Activated CD8-positive, alpha-beta memory T cell treated with anti-CD3 and anti-CD28 coated beads for 4 hours (primary cell): ENCODE results near the gene SYTL2.

Experiments
- DNase-seq, 2 donors: peaks; one replicate each; pipeline ENCODE4 v3.0.0-alpha.2; 2020; ENCODE audit warnings: low read depth in 2 of 2

Gene SYTL2

DNA sequence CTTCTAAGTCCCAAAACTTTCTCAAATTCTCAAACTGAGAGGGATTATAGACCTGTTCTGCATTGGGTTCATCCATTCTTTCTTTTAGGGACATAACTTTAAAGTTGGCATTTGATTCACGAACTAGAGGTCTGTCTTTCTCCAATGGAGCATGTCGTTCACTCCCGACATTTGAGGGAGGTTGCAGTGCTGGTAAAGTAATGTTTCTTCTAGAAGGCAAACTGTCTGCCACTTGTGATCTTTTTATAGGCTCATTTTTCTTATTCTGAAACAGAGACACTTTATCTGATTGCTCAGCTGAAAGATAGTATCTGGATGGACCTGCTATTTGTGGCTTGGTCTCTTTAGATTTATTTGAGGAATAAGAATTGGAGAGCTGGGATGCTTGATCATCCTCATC is 84.6 kb downstream of the SYTL2 start:
- no peak for DNase-seq

DNA sequence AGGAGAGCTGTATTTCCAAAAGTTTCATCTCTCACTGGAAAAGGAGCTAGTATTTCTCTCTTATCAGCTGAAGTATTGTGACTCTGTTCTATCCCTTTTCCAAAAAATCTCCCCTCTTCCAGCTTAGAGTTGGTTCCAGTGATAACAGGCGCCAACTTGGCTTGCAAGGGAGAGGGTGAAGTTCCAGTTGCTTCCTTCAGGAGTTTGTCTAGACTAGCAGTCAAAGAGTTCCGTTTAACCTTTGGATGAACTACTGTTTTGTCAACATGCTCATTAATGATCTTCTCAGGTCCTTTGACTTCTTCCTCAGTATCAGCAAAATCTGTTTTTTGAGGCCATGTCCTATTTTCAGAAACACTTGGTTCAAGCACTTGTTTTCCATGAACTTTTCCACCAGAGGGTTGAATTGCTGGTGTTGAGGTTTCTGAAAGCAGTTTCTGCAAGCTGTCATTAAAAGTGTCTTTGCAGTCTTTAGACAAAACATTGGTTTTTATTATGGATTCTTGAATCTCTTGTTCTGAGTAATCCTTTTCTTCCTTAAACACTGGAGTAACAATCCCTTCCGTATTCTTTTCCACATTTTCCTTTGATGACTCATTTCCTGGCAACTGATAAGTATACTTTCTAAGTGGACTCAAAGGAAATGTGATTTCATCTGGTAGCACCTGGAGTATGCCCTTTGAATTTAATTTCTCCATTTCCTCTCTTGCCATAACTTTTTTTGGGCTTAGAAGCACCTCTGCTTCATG is 85.3 kb downstream of the SYTL2 start:
- DNase-seq, result no peak

DNA sequence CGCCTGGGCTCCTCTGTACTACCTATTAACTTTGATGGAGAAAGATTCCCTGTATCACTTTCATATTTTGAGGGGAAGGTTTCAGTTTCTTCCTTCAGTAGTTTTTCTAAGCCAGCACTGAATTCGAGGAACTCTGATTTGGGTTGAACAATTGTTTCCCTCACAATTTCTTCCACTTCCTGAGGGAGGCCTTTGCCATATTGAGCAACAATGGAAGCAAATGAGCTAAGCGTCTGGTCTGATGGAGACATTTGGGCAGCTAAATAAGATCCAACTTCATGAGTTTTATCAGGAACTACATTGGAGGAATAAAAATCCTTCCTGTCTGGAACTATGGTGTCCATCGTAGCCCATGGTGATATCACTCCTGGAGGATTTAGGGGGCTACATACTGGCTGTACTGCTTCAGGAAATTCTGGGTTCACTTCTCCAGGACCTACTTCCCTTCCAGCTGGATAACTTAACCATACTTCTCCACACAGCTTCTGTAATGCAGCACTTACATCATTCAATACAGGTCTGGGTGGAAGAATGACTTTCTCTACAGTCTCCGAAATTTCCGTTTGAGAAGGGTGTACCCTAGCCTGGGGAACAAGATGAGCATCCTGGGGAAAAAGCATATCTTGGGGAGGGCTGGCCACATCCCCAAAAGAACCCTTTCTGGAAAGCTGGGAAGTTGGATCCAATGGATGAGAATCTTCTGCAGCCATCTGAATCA is 86.0 kb downstream of the SYTL2 start:
- DNase-seq, result no peak

DNA sequence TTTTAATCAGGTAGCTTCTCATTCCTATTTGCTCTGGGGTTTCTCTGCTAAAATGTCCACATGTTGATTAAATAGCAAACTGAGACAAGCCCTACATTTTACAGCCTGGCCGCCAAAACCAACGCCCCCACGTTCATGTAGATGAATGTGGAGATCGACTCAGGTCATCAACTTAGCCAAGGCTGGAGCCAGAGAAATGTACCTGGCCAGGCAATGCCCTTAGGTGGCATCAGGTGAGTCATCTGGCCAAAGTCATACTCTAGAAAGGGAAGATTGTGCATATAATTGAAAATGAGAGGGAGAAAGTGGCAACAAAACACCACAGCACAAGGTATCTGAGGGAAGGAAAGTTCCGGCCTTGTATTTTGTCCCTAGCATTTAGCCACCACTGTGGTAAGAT is 87.9 kb downstream of the SYTL2 start:
- DNase-seq, result no peak

DNA sequence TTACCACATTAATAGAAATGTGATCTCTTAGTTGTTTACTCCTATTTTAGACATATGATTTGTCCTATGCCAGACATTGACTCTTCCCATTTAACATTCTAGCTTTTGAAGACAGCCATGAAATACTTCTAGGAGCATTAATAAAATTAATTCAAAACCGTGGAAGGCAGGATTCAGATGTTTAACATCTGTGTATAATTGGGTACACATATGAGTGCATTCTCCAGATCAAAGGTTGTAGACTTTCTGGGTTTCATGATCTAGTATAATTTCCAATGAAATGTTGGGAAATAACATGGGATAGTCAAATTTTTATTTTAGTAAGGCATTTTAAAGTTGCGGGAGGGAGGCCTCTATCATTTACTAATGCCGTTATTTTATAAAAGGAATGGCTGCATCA is 89.8 kb downstream of the SYTL2 start:
- DNase-seq, result no peak

DNA sequence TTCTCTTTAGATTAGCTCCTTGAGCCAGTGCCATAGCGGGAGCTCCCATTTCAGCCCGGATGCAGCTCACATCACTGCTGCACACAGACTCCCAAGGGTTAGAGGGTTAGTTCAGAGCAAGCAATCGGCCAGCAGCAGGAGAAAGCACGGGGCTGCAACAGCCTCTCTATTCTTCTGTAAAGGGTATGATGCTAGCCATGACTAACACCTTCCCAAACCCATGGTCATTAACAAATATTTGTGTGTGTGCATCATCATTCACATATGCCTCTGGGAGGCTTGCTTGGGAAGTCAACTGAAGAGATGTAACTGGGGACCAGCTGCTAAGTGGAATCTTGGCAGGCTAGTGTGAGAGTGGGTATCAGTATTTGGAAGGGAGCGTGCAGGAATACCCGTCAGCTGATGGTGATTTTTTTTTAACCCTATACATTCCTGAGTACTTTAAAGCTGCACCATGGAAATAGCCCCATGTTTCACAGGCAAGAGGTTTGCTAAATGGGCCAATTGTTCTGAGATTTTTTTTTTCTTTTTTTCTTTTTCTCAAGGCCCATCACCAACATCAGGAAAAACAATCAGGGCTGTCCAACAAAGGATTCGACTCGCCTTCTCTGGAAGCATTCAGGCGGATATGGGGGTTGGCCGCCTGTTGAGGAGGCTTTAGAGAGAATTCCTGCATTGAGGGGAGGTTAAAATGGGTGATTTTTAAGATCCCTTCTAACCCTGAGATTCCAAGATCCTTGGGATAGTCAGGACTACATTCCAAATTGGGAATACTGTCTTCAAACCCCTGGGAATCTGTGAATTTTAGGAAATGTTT is 91.7 kb downstream of the SYTL2 start:
- no peak for DNase-seq

DNA sequence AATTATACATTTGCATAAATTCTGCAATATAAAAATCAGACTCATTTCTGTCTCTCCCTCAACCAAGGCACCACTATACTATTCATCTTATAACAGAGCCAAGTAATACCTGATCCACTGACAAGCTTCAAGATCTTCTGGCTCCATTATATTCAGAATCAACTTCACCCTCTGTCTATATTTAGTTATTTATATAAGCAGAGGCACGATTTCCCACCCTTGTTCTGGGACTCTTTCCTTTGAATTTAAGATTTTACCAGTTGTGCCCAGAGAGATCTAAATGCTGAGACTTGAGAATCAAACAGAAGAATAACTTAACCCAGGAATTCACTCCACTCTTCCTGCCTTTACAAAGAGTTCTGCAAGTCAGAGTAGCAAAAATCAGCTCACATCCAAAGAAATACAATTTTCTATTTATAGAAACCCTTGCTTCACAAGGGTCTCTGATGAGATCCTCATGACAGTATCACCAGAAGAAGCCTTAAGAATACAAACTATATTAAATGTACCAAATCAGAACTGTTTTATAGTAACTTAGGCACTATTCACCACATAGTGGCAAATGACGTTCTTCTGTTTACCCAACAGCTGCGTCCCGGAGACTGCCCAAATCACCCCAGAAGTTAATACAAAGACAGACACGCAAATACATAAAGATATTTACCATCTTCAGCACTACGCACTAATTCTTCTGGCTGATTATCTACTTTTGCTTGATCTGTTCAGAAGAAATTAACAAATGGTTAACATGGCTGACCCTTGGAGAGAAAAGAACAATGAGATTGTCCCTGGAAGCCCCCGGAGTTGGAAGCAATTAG is 92.6 kb downstream of the SYTL2 start:
- no peak for DNase-seq

DNA sequence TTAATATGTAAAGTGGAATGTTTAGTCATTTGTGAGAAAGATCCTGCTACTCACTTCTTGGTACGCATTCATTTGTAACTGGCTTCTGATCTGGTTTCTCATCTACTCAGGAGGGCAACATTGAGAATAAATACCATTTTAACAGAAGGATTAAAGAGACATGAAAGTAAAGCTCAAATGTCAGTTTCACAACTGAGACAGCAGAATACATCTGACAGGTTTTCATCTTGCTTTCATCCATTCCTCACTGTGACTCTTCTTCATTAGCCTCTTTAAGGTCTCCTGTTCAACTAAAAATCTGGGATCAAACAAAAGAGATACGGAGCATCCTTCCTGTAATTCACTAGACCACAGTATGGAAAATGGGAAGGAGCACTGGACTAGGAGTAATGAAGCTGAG is 93.5 kb downstream of the SYTL2 start:
- DNase-seq, result no peak

DNA sequence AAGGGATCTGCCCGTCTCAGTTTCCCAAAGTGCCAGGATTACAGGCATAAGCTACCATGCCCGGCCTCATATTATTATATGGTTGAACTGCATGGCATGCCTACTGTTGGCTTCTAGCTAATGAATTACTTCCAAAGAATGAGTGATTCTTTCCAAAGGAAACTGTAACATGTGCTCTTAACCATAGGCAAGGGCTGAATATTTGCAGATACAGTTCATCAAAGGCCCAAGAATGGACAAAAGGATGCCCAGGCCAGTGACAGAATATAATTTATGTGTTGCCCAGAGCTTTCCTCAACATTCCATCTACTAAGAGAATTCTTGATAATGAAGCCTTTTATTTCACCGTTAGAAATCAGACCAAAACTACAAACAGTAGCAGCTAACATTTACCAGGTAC is 98.0 kb downstream of the SYTL2 start:
- DNase-seq, result no peak

DNA sequence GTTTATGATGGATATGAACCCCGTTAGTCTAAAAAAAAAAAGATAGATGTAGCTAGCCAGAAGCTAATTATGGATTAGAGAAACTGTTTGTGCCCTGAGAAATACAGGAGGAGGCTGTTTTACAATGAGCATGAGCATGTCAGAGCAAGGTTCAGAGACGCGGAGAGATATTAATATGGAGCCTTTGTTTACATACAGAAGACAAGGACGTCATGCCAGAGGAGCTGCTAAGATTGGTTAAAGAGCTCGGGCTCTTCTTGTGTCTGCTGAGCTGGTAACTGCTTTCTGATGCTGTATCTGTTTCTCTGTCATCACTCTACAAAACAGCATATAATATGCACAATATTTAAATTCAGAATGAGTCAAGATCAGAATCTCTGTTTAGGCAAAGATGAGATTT is 100.0 kb downstream of the SYTL2 start:
- DNase-seq, result no peak

DNA sequence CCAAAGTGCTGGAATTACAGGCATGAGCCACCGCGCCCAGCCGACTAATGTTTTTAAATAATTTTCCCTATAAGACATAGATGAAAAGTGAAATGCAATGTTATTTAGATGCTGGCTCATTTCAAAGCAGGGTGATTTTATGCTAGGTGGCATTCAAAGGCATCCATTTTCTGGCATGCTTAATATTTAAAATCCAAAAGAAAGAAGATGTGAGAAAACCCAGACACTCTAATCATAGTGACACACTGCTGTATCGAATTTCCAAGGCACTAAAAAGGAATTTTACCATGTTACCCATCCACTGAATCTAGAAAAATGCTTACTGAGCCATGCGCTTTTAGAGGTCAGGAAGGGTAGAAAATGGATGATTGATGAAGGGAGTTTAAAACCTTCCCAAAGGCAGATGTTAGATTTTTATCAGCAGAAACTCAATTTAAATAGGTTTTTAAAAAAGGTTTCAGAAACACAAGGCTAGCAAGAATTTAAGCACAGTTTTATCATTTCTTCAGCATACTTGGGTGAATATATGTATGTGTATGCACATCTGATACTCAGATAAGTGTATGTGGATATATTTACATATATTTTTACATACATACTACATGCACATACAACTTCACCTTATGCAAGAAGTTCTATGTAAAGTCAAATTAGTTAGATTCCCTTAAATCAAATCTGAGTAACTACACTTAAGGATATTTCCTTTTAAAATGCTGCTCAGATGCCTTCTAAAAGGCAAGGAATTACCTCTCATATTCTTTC is 100.8 kb downstream of the SYTL2 start:
- no peak for DNase-seq

DNA sequence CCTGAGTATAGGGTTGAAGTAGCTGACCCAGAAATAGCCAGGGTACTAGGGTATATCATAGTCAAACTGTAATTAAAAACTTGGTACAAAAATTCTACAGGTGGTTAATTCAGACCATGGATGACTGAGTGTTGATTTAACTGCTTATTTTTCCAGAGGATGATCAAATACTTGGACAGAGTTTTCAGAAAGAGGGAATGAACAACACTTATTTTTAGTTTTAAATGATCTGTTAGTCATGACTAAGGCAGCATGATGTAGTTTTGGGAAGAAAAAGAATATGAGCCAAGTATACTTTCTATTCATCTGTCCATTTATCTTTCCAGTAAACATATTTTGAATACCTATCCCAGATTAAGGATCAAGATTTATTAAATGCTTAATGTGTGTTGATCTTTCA is 105.1 kb downstream of the SYTL2 start:
- DNase-seq, result no peak

DNA sequence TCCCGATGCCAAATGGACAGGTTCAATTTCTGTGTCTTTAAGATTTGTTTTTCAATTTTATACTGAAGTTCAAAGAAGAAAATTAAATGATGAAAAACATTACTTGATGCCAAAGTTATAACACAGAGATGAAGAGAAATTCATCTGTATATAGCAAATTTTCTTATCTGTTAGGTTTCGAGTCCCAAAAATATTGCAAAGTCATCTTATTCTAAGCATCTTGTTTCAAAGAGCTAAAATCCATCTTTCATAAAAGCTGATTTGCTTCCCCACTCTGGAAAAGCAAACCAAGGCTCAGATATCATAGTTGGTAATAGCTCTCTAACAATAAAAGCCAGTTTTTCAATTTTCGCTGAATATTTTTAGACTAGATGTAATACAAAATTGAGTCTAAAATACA is 106.0 kb downstream of the SYTL2 start:
- no peak for DNase-seq

DNA sequence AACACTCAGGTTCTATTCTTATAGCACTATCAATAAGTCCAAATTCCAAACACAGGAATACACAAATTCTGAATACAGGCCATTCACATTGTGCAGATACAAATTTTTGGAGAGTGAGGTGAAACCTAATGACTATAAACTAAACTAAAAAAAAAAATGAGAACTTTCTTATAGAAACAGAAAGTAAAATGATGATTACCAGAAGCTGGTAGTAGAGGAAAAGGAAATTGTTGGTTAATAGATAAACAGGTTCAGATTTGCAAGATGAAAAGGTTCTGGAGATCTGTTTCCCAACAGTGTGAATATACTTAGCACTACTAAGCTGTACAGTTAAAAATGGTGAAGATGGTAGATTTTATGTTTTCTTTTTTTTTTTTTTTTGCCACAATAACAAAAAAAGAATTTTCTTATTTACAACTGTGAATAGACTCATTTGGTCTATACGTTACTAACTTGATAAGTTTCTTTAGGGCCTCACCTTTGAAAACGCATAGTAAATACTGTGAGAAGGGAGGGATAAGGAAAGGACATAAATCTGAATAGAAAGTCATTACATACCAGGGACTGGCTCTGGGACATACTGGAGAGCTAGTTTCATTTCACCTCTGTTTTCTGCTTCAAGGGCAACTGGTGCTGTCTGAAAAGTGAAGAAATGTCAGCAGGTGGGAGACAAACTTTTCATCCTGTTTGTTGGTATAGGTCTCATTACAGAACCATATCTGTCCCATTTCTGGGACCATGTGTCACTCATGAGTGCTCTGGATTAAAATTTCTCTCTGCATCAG is 110.8 kb downstream of the SYTL2 start:
- no peak for DNase-seq

DNA sequence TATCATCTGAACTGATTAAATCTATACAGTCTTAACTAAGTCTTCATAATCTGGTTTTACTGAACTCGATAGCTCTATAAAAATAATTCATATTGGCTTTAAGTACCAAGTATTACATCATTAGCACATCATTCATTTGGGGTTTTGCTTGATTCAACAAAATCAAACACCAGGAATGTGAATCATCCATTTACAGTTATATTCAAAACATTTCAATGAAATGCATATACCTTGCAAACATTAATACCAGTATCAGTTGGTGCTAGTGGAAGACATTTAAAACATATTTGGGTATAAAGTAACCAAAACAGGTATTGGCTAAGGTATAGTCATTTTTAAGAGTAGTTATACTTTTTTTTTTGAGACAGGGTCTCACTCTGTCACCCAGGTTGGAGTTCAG is 112.7 kb downstream of the SYTL2 start:
- no peak for DNase-seq

DNA sequence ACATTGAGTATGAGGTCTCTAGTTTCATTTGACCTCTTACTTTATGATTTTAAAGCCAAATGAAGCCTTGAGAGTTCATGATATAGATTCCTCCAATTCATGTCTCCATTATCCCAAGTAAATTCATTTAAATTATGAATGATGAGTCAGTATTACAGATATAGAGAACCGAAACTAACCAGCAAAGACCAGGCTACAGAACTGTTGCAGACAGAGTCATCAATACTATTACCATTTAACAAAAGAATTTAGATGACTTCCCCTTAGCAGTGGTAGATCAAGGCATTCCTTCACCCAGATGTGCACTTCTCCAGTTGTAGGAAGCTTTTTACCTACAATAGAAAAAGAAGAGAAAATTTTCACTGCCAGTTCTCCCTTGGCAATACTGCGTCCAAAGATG is 113.2 kb downstream of the SYTL2 start:
- no peak for DNase-seq

DNA sequence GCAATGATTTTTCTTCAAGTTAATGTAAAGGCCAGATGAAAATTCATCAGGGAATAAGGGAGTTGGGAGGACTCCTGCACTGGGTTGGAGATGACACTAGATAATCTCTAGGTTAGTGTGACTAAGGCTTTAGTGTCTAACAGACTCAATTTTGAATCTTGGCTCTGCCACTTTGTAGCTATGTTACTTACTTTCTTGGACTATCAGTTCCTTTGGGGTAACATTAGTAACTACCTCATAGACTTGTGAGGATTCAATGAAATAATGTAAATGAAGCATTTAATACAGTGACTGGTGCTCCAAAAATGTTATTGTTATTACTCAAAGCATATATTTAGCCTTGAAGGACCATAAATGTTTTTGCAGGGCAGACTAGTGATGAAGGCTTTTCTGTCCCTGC is 115.4 kb downstream of the SYTL2 start:
- no peak for DNase-seq

DNA sequence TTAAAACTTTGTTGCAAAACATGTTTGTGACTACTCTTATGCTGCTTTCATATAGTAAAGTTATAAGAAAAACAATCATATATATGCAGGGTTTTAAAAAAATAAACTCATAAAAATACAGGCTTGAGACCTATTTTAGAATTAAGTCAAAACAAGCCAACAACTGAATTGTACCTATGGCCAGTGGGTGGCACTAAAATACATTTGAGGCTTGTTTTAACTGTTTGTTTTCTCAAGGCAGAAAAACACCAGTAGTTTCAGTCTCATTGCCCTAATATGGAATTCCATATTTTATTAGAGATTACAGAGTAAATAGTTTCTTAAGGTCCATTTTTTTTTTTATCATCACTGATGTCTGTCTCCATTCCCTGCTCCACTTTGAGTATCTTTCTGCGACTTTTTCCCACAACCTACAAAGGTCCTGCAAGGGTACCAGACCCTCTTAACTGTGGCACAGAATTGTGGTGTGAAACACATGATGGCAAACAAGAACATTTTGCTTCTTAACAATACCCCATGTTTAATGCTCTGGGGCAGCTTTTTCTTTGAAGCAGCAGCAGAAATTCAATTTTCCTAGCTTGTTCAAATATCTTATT is 116.5 kb downstream of the SYTL2 start:
- no peak for DNase-seq

DNA sequence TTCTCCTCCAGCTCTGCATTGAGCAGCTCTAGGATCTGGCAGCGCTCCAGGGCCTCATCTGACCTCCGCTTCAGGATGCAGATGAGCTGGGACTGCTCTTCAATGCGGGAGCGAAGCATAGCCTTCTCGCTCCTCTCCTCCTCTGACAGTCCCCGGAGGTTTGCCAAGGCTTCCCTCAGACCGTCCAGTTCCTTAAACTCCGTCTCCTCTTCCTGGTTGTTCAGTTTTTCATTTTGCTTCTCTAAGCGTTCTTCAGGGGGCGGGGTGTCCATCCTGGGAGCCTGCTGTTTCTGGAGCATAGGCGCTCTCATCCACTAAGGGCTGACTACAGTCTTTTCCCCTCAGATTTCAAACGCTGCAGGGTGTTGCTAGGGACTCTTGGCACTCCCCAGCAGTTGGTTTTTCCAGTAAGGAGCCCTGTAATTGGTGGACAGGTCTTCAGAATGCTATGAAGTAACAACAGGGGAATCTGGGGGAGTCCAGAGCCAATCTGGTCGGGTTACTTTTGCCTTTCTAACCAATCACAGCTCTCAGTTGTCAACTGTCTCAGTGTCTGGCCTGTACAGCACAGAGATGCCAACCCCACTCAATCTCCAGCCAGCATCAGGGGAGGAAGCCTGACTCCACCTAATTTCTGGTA is 125.0 kb downstream of the SYTL2 start, which contains the start of gene CCDC89:
CCDC89 (minus strand) TSS at position 376 of the 640 bp plus-strand sequence; CDS start at position 311, 65 bp downstream.
- DNase-seq, result no peak
